NCI-H526 (cell line): Measurements from ENCODE around the gene HSF2.
A peak's percentile ranks its signal among the peaks of the same experiment; 100 is the strongest.

Experiments used
- DNase-seq, 2 experiments: peaks; one replicate each; lab custom pipeline; 2025; lab: John Stamatoyannopoulos, UW

Gene HSF2

GRCh38 chr6:122399348-122400120 is at the start of gene HSF2:
Gene HSF2, plus strand, starts transcription at chr6:122399652. Its CDS starts 86 bp downstream, at chr6:122399738.
- DNase-seq: peak; percentile 93 to 98

GRCh38 chr6:122352981-122353664 is 46.3 kb upstream of the HSF2 start:
- DNase-seq: no peak

- DNase-seq: no peak
Measured at GRCh38 chr6:122360809-122361208, 38.6 kb upstream of the HSF2 start.

- no peak for DNase-seq
Measured at GRCh38 chr6:122361314-122361979, 38.0 kb upstream of the HSF2 start.

GRCh38 chr6:122363769-122364483 is 35.5 kb upstream of the HSF2 start:
- DNase-seq: no peak

GRCh38 chr6:122365775-122366403 is 33.6 kb upstream of the HSF2 start:
- no peak for DNase-seq

GRCh38 chr6:122367171-122367570 is 32.3 kb upstream of the HSF2 start:
- no peak for DNase-seq

GRCh38 chr6:122369536-122369935 is 29.9 kb upstream of the HSF2 start:
- DNase-seq: no peak

GRCh38 chr6:122372647-122373046 is 26.8 kb upstream of the HSF2 start:
- DNase-seq: peak in 1 of 2 experiments; percentile 1

- DNase-seq: no peak
Measured at GRCh38 chr6:122374307-122374706, 25.1 kb upstream of the HSF2 start.

- no peak for DNase-seq
Measured at GRCh38 chr6:122376246-122376645, 23.2 kb upstream of the HSF2 start.

- peak in 1 of 2 experiments; percentile 64 for DNase-seq
Measured at GRCh38 chr6:122381494-122382265, 17.8 kb upstream of the HSF2 start.

GRCh38 chr6:122385857-122386612 is 13.4 kb upstream of the HSF2 start:
- no peak for DNase-seq

GRCh38 chr6:122388945-122389344 is 10.5 kb upstream of the HSF2 start:
- DNase-seq: no peak

GRCh38 chr6:122389704-122390372 is 9.6 kb upstream of the HSF2 start:
- DNase-seq: peak; percentile 34 to 53

GRCh38 chr6:122392564-122393350 is 6.7 kb upstream of the HSF2 start:
- no peak for DNase-seq

- DNase-seq: no peak
Measured at GRCh38 chr6:122393351-122393896, 6.0 kb upstream of the HSF2 start.

GRCh38 chr6:122394016-122394415 is 5.4 kb upstream of the HSF2 start:
- DNase-seq: no peak

GRCh38 chr6:122399055-122399347 is 451 bp upstream of the HSF2 start:
- DNase-seq: no peak
